Measurements from ENCODE around the gene ATP8B2. TPM values are rescaled to one million over a fixed set of nuclear protein-coding genes. Genes with fewer than 3 reads are reported as not detected.
"Not testable (repeated sequence)": the region's sequence is repeated elsewhere in the genome, so short reads cannot be mapped to it uniquely, and the experiment has no call there.

Gene ATP8B2
- polyA plus RNA-seq (2012; ENCODE audit: low read depth, missing spikeins): 4.4 TPM

GRCh38 chr1:154324669-154325582 is at the start of gene ATP8B2:
ATP8B2 (plus strand) TSS chr1:154325525; CDS start chr1:154328142, 2,617 bp downstream.
- DNase-seq (ENCODE audit: insufficient read length, low spot score): peak; percentile 79
- FAIRE-seq: peak; percentile 86

GRCh38 chr1:154276797-154277196 is 48.5 kb upstream of the ATP8B2 start:
- TF ChIP-seq TAF1 (IDR thresholded peaks at IDR 0.05; ENCODE audit: low read depth, low read length) (no peak), PAX5 (IDR thresholded peaks at IDR 0.05; ENCODE audit: insufficient read depth, low read length, severe bottlenecking) (no peak), SPI1 (IDR thresholded peaks at IDR 0.05; ENCODE audit: low read depth, low read length) (no peak), POU2F2 (IDR thresholded peaks at IDR 0.05; ENCODE audit: low read depth, low read length) (no peak), POLR2A (IDR thresholded peaks at IDR 0.05; ENCODE audit: low read depth, low read length) (no peak), POLR2AphosphoS5 (IDR thresholded peaks at IDR 0.05; ENCODE audit: low read depth, low read length) (no peak)
- no peak for FAIRE-seq
- no peak for DNase-seq (ENCODE audit: insufficient read length, low spot score)

More at GRCh38 chr1:154324669-154325582, at the start of gene ATP8B2:
- TF ChIP-seq SPI1 (IDR thresholded peaks at IDR 0.05; ENCODE audit: low read depth, low read length) (no peak), POLR2AphosphoS5 (IDR thresholded peaks at IDR 0.05; ENCODE audit: low read depth, low read length) (no peak), PAX5 (IDR thresholded peaks at IDR 0.05; ENCODE audit: insufficient read depth, low read length, severe bottlenecking) (no peak), POLR2A (IDR thresholded peaks at IDR 0.05; ENCODE audit: low read depth, low read length) (no peak), TAF1 (IDR thresholded peaks at IDR 0.05; ENCODE audit: low read depth, low read length) (no peak), POU2F2 (IDR thresholded peaks at IDR 0.05; ENCODE audit: low read depth, low read length) (no peak)

GRCh38 chr1:154287591-154287990 is 37.7 kb upstream of the ATP8B2 start:
- not testable (repeated sequence) for FAIRE-seq; DNase-seq (ENCODE audit: insufficient read length, low spot score)

- no peak for DNase-seq (ENCODE audit: insufficient read length, low spot score)
- FAIRE-seq: no peak
- no peak for TF ChIP-seq SPI1 (IDR thresholded peaks at IDR 0.05; ENCODE audit: low read depth, low read length)
- no peak for TF ChIP-seq POU2F2 (IDR thresholded peaks at IDR 0.05; ENCODE audit: low read depth, low read length)
- TF ChIP-seq POLR2AphosphoS5 (IDR thresholded peaks at IDR 0.05; ENCODE audit: low read depth, low read length): no peak
- no peak for TF ChIP-seq POLR2A (IDR thresholded peaks at IDR 0.05; ENCODE audit: low read depth, low read length)
- no peak for TF ChIP-seq PAX5 (IDR thresholded peaks at IDR 0.05; ENCODE audit: insufficient read depth, low read length, severe bottlenecking)
- TF ChIP-seq TAF1 (IDR thresholded peaks at IDR 0.05; ENCODE audit: low read depth, low read length): no peak
Observed at GRCh38 chr1:154288661-154289060, 36.7 kb upstream of the ATP8B2 start.

GRCh38 chr1:154290921-154291320 is 34.4 kb upstream of the ATP8B2 start:
- DNase-seq (ENCODE audit: insufficient read length, low spot score) (no peak), FAIRE-seq (no peak)
- TF ChIP-seq TAF1 (IDR thresholded peaks at IDR 0.05; ENCODE audit: low read depth, low read length) (no peak), PAX5 (IDR thresholded peaks at IDR 0.05; ENCODE audit: insufficient read depth, low read length, severe bottlenecking) (no peak), POU2F2 (IDR thresholded peaks at IDR 0.05; ENCODE audit: low read depth, low read length) (no peak), POLR2AphosphoS5 (IDR thresholded peaks at IDR 0.05; ENCODE audit: low read depth, low read length) (no peak), SPI1 (IDR thresholded peaks at IDR 0.05; ENCODE audit: low read depth, low read length) (no peak), POLR2A (IDR thresholded peaks at IDR 0.05; ENCODE audit: low read depth, low read length) (no peak)

- FAIRE-seq (no peak), DNase-seq (ENCODE audit: insufficient read length, low spot score) (no peak)
- TF ChIP-seq SPI1 (IDR thresholded peaks at IDR 0.05; ENCODE audit: low read depth, low read length) (no peak), POLR2AphosphoS5 (IDR thresholded peaks at IDR 0.05; ENCODE audit: low read depth, low read length) (no peak), POLR2A (IDR thresholded peaks at IDR 0.05; ENCODE audit: low read depth, low read length) (no peak), POU2F2 (IDR thresholded peaks at IDR 0.05; ENCODE audit: low read depth, low read length) (no peak), TAF1 (IDR thresholded peaks at IDR 0.05; ENCODE audit: low read depth, low read length) (no peak)
Observed at GRCh38 chr1:154295408-154296235, 29.7 kb upstream of the ATP8B2 start.

GRCh38 chr1:154301582-154301981 is 23.7 kb upstream of the ATP8B2 start:
- no peak for TF ChIP-seq POU2F2 (IDR thresholded peaks at IDR 0.05; ENCODE audit: low read depth, low read length)
- no peak for TF ChIP-seq SPI1 (IDR thresholded peaks at IDR 0.05; ENCODE audit: low read depth, low read length)
- TF ChIP-seq TAF1 (IDR thresholded peaks at IDR 0.05; ENCODE audit: low read depth, low read length): no peak
- TF ChIP-seq POLR2A (IDR thresholded peaks at IDR 0.05; ENCODE audit: low read depth, low read length): no peak
- TF ChIP-seq PAX5 (IDR thresholded peaks at IDR 0.05; ENCODE audit: insufficient read depth, low read length, severe bottlenecking): no peak
- TF ChIP-seq POLR2AphosphoS5 (IDR thresholded peaks at IDR 0.05; ENCODE audit: low read depth, low read length): no peak
- no peak for FAIRE-seq
- no peak for DNase-seq (ENCODE audit: insufficient read length, low spot score)

- TF ChIP-seq POLR2A (IDR thresholded peaks at IDR 0.05; ENCODE audit: low read depth, low read length) (no peak), TAF1 (IDR thresholded peaks at IDR 0.05; ENCODE audit: low read depth, low read length) (no peak), POLR2AphosphoS5 (IDR thresholded peaks at IDR 0.05; ENCODE audit: low read depth, low read length) (no peak), POU2F2 (IDR thresholded peaks at IDR 0.05; ENCODE audit: low read depth, low read length) (no peak; the same call in 1 of the 2 replicates), SPI1 (IDR thresholded peaks at IDR 0.05; ENCODE audit: low read depth, low read length) (no peak), PAX5 (IDR thresholded peaks at IDR 0.05; ENCODE audit: insufficient read depth, low read length, severe bottlenecking) (no peak)
- no peak for DNase-seq (ENCODE audit: insufficient read length, low spot score)
- no peak for FAIRE-seq
Observed at GRCh38 chr1:154304664-154305337, 20.5 kb upstream of the ATP8B2 start.

GRCh38 chr1:154306151-154306550 is 19.2 kb upstream of the ATP8B2 start:
- no peak for DNase-seq (ENCODE audit: insufficient read length, low spot score)
- FAIRE-seq: no peak

GRCh38 chr1:154307670-154308270 is 17.6 kb upstream of the ATP8B2 start:
- not testable (repeated sequence) for DNase-seq (ENCODE audit: insufficient read length, low spot score); FAIRE-seq

More at GRCh38 chr1:154306151-154306550, 19.2 kb upstream of the ATP8B2 start:
- TF ChIP-seq TAF1 (IDR thresholded peaks at IDR 0.05; ENCODE audit: low read depth, low read length) (no peak), SPI1 (IDR thresholded peaks at IDR 0.05; ENCODE audit: low read depth, low read length) (no peak), POU2F2 (IDR thresholded peaks at IDR 0.05; ENCODE audit: low read depth, low read length) (no peak), PAX5 (IDR thresholded peaks at IDR 0.05; ENCODE audit: insufficient read depth, low read length, severe bottlenecking) (no peak)

- FAIRE-seq; DNase-seq (ENCODE audit: insufficient read length, low spot score): not testable (repeated sequence)
Observed at GRCh38 chr1:154309136-154309535, 16.2 kb upstream of the ATP8B2 start.

GRCh38 chr1:154312229-154313065 is 12.9 kb upstream of the ATP8B2 start:
- not testable (repeated sequence) for DNase-seq (ENCODE audit: insufficient read length, low spot score); FAIRE-seq
